Activated effector memory CD4-positive, alpha-beta T cell treated with anti-CD3 and anti-CD28 coated beads, Interleukin-2, amount 50 U/mL, for 16 hours (primary cell): Measurements from ENCODE around the gene DAB2IP.

ENCODE experiments used
- DNase-seq: peaks from one replicate; pipeline ENCODE4 v3.0.0-alpha.2; 2020

The DAB2IP gene

DNA sequence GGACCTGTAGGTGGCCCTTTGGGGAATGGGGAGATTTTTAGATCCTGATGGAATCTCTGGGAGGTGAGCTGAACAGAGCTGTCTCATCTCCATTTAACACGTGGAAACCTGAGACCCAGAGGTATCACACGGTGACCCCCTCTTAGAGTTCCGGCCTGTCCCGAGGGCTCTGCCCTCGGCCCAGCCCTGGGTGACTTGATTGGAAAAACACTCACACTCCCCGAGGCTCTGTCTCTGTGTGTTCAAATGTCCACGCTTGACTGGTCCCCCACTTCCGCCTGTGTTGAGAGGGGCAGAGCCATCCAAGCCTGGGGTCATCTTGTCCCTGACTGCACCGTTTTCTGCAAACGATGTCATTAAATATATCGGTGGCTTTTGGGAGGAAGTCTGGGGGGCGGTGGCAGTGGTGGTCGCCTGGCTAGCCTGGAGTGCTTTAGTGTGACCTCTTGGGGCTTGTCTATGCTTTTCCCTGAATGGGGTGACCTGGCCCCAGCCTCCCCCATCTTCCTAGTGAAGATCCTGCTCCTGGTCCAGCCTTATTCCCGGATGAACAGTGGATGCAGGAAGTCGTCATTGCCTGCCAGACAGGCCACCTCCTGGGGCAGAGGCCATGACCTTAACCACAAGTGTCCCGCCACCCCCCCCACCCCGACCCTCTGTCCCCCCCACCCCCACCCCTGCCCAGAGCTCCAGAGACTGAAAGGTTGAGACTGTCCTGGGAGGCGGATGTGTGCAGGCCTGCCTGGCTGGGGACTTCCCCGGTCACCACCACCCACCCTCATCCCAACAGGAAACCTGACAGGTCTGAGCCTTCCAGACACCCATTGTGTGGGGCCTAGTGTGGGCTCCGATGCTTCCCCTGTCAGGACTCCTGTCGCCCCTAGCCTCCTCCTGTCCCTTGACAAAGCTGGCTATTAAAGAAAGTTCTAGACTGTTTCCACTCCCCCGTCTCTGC, 5.3 kb upstream of the DAB2IP start:
- no peak for DNase-seq

DNA sequence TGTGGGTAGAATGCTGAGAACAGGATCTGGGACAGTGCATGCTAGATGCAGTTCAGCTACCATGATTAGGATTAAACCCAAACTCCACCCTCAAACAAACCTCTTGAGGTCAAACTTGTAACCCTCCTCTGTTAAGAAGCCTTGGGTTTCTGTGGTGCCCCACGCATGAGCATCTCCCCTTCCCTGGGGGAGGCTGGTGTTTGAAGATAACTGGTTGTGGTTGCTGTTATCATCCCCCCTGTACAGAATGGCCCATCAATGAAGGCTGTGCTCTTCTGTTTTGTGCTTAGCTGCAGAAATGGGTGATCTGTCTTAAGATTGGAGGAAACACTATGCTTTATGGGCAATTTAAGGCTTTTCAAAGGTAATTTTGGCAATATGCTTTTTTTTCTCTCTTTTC, 4.4 kb upstream of the DAB2IP start:
- no peak for DNase-seq

DNA sequence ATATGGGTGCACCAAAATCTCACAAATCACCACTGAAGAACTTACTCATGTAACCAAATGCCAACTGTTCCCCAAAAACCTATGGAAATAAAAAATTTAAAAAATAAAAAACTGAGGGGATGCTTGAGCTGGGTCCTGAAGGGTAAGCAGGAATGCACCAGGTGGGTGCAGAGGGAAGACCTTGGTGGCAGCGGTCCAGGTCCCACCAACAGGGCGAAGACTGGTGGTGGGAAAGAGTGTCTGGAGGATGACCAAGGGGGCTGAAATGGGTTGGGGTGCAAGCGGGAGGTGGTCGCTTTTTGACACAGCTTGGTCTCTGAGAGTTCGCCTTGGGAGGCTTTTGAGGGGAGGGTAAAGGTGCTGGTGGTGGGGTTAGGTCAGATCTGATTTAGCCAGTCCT, 3.3 kb upstream of the DAB2IP start:
- DNase-seq: no peak

DNA sequence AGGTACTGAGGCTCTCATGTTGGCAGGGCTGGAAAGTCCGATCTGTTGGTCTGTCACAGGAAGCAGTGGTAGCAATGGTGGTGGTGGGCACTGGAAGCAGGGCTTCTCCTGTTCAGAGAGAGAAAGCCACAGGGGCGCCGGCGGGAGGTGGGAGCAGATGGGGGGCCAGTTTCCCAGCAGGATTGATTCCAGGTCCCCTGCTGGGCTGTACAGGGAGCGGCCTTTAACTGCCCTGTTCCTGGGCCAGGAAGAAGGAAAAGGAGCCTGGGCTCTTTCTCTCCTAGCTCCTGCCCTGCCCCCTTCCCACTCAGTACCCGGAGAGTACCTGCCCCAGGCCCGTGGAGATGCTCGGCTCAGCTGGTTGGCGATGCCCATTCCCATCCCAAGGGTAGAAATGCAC, 2.6 kb upstream of the DAB2IP start:
- no peak for DNase-seq

DNA sequence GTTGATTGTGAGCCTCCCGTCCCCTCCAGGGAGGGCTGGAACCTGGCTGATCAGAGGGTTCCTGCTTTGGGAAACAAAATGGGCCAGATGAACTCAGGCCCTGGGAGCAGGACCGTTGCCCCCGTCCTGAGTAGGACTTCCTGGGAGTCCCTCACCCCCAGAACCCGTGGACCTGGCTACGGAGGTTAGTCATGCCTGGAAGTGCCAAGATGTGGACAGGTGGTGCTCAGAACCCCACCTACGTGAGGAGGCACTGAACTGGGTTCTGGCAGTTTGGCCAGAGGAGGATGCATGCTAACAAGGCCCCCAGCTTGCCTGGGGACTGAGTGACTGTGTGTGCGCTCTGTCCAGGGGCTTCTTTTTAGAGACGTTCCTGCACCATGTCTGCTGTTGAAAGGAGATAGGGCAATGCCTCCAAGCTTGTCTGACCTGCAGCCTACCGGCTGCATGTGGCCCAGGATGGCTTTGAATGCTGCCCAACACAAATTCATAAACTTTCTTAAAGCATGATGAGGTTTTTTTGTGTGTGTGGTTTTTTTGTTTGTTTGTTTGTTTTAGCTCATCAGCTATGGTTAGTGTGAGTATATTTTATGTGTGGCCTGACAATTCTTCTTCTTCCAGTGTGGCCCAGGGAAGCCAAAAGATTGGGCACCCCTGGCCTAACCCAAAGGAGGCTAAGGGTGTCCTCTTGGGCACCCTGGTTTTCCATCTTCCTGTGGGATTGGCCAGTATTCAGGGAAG, 1.8 kb upstream of the DAB2IP start:
- DNase-seq: no peak

DNA sequence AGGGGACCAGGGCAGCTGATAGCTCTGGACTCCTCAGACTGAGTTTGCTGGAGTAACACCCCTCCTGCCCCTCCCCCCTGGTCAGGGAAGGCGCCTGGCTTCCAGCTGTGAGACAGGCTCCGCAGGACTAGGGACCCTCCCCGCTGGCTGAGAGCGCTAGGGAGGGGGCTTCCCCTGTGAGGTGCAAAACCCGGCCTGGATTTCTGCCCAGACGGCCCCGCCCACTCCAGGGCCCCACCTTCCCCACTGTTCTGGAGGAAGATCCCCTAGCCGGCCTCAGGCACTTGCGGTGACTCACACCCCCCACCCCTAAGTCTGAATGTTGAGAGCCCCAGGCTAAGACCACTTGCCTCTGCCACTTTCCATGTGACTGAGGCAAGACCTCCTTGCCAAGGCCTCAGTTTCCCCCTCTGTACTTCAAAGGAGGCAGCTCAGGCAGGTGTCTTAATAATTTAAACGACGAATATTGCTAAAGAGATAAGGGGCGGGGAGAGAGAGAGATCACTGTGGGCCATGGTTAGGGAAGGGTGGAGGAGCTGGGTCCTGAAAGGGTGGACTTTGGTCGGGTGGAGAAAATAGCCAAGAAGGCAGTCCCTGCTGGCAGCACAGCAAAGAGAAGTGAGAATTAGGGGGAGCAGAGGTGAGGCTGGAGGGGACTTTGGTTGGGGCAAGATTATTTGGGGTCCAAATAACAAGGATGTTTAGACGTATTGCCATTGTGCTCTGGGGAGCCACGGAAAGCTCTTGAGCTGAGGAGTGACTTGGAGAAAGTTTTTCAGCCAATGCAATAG, 1.0 kb upstream of the DAB2IP start:
- no peak for DNase-seq

DNA sequence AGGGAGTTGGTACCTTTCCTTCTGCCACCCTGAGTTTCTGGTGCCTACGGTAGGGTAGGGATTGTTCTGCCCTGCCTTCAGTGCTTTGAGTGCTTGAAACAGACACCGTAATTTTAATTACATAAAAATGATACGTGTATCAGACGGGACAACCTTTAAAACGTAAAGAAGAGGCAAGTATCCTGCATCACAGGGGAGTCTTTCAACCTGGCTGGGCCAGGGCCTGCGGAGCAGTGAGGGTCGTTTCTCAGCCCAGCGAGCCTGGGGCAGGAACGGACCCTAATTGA, 483 bp upstream of the DAB2IP start:
- no peak for DNase-seq

DNA sequence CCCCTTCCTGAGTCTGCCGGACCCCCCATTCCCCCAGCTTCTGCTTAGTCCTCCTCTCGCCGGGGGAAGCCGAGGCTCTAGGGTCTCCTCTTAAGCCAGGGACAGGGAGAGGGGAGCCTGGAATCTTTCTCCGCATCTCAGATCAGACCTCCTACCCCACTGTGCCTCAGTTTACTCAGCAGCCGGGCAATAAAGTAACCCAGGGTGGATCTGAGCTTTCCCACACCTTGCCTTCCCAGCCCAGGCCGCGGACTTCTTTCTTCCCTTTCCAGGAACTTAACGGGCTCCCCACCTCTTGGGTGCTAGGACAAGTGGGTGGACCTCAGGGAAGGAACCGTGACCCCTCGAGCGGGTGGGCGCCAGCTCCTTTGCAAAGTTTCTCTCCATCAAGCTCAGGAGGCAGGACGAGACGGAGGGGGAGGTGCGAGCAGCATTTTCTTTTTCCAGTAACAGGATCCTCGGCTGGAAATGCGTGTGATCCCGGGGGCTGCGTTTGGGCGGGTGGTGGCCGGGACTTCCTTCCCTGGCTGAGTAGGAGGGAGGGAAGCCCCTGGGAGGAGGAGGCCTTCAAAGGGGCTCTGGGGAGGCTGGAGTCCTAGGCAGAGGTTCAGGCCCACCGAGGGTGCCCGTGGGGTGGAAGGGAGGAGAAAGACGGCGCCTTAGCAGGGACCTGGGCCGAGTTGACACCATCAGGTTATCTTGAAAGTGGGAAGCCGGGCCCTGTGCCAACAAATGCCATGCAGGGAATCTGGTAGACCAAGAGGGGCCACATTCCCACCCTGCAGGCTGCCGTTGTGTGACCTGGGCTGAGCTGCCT, 795 bp downstream of the DAB2IP start:
- DNase-seq: no peak

DNA sequence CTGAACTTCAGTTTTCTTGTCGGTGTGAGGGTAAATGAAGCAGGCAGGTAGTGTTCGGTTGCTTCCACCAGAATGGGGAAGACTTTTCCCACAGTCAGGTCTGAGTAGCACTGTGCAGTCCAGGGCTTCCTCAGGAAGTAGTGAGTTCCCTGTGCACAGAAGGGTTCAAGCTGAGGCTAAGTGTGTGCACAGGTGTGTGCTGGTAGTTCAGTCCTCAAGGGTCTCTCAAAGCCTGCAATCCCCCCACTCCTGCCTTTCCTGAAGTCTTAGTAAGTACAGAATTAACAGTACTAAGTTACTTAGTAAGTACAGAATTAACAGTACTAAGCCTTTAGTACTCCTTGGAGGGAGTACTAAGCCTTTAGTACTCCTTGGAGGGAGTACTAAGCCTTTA, 1.4 kb downstream of the DAB2IP start:
- no peak for DNase-seq

DNA sequence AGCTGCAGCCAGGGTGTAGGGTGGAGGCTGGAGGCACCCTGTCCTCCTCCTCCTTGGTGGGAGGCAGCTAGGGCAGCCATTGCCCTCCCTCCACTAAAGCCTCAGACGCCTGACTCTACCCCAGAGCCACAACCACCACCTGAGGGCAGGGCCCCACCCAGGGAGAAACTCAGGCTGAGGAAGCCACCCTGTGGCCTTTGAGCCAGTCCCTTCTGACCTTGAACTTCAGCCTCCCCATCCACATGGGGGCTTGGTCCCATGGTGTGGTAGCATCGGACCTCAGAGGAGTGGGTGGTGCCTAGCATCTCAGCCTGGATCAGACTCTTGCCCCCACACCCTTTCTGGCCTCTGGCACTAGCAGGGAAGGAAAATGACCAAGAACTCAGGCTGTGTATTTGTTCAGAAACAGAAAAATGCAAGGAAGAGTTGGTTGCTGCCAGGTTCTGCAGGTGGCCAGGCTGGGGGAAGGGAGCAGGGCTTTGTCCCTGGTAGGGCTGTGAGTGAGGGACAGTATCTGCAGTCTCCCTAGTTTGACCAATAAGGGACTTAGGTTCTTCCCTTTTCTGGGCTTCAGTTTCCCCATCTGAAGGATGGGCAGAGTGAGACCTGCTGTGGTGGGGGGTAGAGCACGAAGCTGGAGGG, 3.2 kb downstream of the DAB2IP start:
- no peak for DNase-seq

DNA sequence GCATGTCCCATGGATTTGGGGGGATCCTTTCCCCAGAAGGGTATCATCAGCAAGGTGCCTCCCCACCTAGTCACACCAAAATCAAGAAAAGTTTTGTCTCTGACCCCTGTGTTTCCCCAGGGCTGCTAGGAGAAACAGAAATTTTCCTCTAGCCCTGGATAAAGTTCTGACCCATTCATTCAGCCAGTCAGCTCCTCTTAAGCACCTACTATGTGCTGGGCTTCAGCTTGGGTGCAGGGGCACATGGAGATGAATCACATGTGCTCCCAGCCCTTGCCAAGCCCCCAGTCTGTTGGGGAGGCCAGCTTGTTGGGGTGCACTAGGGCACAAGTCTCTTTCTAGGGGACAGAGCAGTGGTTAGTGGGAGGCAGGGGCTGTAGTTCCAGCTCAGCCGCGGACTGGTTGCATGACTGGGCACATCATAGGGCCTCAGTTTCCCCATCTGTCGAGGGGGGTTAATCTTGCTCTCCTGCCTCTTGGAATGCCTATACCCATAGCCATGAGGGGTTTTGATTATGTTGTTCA, 3.9 kb downstream of the DAB2IP start:
- DNase-seq: no peak

DNA sequence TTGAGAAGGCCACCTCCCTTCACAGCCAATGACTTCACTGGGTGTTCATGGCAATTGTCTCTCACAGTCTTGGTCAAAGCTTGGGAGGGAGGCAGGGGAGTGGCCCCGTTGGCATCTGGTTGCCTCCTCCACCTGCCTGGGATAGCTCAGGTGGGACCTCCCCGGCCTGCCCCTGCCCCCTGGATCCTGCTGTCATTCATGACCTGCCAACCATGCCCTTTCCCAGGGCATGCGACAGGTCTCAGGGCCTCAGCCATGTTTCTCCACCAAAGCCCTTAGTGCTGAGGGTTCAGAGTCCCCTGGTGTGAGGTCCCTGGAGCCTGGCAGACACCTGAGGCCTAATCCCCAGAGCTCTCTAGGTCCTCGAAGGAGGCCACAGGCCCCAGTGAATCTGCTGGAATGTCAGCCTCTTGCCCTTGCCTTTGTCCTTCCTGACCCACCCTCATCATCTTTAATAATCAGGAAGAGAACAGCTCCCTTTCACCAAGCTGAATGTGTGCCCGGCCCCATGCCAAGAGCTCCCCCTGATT, 5.6 kb downstream of the DAB2IP start:
- no peak for DNase-seq

DNA sequence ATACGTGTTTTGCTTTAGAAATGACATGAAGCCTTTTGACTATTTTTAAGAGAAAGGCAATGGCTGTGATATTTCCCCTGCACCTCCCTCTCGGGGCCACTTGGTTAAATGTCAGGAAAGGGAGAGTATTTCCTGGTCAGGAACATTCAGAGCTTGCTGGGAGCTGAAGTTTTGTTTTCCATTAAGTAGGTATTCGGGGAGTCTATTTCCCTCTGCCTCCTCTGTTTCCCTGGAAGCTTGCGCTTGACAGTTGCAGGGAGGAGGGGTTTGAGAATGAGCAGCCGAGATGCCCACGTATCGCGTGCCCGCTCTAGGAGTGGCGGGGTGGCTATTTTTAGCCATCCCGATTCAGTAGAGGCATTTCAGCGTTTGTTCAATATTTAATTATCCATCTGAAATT, 6.7 kb downstream of the DAB2IP start:
- DNase-seq: no peak

DNA sequence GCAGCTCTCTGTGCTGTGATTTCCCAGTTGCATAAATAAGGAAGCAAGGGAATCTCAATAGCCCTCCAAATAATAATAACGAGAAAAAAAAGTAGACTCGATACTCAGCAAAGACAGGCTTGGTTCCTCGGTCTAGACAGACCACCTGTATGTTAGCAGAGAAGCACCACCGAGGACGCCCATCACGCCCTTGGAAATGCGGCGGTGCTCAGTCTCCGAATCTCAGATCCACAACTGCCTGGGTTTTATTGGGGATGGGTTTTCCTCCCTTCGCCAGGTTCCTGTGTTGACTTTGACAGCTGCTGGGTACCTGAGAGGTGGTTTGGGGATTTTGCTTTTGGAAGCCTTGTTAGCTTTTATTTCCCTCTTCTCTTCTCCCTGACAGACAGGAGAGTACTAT, 7.2 kb downstream of the DAB2IP start:
- no peak for DNase-seq

DNA sequence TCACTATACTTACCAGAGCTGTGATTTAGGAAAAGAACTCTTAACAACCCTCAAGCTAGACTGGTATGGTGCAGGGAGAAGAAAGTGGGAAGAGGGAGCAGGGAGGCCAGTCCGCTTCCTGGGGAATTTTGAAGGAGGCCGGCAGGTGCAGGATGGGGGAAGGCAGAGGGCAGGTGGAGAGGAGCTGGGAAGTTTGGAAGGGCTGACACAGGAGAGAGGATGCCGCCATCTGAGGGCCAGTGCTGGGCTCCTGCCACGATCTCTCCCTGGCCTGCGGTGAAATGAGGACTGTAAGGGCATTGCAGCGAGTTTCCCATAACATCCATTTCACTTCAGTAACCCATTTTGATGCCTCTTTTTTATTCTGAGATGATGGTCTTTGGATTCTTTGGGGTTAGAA, 8.9 kb downstream of the DAB2IP start:
- no peak for DNase-seq

DNA sequence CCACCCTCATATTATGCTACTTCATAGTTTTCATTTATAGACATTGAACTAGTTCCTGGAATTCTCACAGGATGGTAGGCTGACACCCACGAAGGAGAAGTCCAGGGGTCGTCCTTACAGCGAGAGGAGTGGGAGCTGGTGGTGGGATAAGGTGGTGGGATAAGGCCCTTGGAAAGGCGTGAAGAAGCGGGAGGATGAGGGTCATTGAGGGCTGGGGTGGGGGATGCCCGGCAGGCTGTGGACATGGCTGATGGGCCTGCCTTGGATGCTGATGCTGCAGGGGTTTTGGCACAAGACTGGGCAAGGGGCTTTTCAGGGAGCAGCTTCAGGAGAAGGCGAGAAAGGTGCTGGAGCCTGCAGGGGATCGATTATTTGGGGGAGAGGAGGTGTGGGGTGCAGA, 9.4 kb downstream of the DAB2IP start:
- DNase-seq: no peak

DNA sequence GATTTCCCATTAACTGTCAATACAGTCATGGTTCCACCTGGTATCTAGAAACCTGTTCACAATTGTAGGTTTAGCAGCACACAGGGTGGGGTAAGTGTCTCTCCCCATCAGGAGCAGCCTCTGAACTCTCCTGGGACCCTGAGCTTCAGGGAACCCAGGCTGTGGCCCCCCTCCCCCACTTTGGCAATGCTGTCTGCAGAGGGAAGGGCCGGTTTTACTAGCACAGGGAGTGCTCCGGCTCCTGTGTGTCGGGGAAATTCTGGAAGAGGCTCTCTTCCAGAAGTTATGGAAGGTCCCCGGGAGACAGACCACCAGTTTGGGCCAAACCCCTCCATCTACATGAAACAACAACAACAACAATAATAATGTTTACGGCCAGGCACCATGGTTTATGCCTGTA, 9.9 kb downstream of the DAB2IP start:
- no peak for DNase-seq

DNA sequence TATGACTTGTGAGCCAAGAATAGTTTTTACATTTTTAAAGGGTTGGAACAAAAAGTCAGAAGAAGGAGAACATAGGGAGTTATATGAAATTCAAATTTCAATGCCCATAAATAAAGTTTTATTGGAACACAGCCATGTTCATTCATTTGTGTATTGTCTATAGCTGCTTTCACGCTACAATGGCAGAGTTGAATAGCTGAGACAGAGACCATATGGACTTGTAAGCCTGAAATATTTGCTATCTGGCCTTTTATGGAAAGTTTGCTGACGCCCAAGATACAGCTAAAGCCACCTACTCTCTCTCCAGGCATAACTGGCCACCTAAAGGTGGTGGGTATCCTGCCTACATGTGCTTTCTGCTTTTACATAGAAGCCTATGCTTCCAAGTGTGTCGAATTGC, 10.9 kb downstream of the DAB2IP start:
- DNase-seq: no peak

DNA sequence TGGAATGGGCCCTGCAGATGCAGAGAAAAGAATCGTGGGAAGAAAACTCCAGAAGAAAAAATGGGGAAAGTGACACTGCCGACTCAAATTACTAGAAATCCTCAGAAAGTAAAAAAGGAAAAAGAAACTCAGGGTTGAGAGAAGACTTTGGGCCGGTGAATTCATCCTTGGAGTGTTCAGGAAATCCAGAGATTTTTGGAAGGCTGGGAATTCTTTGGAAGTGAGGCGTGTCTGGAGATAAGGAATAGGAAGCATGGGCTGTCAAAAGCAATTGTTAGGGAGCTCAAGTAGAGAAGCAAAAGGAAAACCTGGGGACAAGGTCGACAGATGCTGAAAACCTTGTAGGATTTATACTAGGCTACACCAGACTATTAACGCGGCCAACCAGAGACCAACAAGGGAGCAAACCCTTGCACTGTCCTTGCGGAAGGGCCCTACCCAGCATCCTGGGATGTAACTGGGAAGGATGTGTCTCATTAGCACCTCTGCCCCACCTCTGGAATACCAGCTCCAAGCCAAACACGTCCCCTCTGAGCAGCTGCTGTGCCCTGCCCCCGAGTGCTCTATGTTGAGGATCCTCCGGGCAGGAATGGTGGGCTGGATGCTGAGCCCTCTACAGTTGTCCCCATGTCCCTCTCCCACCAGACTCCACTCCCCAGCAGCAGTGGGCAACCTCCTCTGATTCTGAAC, 11.6 kb downstream of the DAB2IP start:
- DNase-seq: no peak

DNA sequence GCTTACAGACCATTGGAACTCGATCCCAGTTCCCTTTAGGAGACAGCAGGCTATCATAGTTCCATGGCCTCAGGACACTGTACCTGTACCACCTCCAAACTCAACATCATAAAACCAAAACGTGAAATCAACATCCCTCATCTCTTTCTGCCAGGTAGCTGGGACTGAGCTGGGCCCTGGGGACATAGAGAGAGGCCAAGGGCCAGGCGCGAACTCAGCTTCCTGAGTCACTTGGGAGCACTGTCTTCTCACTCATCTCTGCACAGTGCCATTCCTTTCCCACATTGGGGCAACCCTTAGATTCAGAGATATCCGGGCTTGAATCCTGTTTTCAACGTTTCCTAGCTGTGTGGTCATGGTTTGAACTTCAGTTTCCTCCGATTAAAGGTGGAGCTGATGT, 12.2 kb downstream of the DAB2IP start:
- DNase-seq: no peak

DNA sequence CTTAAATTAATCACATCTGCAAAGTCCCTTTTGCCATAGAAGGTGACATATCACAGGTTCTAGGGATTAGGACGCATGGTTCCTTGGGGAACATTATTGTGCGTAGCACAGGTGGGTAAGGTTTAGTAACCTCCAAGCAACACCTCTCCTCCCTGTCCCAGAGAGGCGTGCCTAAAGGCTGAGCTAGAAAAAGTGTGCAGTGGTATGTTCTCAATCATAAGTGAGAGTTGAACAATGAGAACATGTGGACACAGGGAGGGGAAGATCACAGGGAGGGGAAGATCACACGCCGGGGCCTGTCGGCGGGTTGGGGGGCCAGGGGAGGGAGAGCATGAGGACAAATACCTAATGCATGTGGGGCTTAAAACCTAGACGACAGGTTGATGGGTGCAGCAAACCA, 14.9 kb downstream of the DAB2IP start:
- no peak for DNase-seq
